GM10266 (cell line): ENCODE measurements around the gene TOP3A.

ENCODE experiments used
- DNase-seq: peaks from one replicate; pipeline ENCODE4 v3.0.0; 2012; ENCODE audit errors: extremely low spot score
- CTCF ChIP-seq: IDR thresholded peaks from 2 replicates; pipeline ENCODE4 v1.5.1; 2012; ENCODE audit warnings: mild to moderate bottlenecking, low read depth; ENCODE audit not compliant: control insufficient read depth, insufficient read depth; ENCODE audit errors: missing control alignments

The TOP3A gene

GRCh38 chr17:18260332-18261145, 54.3 kb downstream of the TOP3A start, which contains the start of gene MIEF2:
MIEF2 (plus strand) TSS chr17:18260662; CDS start chr17:18262721, 2,059 bp downstream.
- peak; percentile 99 for DNase-seq
- no peak for TF ChIP-seq CTCF

GRCh38 chr17:18259621-18260331, 55.0 kb downstream of the TOP3A start:
- no peak for TF ChIP-seq CTCF

DNA sequence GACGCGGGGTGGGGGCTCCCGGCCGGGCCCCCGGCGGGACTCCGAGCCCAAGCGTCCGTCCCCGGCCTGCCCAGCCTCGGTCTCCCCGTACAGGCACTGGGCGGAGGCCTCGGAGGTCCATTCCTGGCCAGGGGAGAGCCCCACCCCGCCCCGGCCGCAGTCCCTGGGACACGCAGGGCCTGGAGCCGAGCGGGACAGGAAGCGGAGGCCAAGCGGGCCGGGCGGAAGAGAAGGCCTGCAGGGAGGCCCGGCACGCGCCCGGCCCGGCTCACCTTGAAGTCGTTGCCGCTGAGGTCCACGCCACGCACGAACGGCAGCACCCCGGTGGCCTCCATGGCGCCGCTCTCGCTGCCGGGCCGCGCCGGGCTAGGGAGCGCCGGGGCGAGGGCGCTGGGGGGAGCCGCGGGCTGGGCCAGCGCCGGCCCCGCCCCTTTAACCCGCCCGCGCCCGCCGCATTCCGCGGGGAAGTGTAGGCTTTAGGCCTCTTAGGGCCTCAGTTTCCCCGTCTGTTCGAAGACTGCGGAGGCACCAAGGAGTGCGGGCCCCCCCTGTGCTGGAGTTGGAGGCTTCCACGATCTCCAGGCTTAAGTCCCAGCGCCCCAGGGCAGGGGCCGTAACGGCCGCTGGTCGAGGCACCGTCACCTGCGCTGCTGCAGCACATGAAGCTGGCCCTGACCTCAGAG, 56.3 kb downstream of the TOP3A start, which contains the start of gene FLII:
Gene FLII, minus strand, starts transcription at position 383 of the 683 bp plus-strand sequence. Its CDS starts 48 bp downstream, at position 335.
- TF ChIP-seq CTCF: no peak

More at GRCh38 chr17:18259621-18260331, 55.0 kb downstream of the TOP3A start:
- no peak for DNase-seq

DNA sequence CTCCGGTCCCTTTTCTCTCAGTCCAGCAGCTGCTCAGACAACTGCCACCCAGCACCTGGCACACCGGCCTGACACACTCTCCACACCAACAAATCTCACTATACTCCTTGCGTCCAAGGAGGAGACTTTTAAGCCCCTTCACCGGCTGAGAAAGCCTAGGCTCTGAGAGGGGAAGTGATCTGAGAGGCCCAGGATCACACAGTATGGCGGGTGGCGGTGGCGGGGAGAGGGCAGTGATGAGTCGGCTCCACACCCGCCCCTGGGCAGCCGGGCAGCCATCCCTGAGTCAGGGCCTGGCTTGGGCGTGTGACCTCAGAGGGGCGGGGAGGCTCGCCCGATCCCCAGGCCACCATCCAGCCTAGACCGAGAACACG, 56.8 kb downstream of the TOP3A start:
- DNase-seq: peak; percentile 82
- peak; percentile 7 for TF ChIP-seq CTCF

More for the DNA sequence above, 56.3 kb downstream of the TOP3A start, which contains the start of gene FLII:
- peak; percentile 79 for DNase-seq

DNA sequence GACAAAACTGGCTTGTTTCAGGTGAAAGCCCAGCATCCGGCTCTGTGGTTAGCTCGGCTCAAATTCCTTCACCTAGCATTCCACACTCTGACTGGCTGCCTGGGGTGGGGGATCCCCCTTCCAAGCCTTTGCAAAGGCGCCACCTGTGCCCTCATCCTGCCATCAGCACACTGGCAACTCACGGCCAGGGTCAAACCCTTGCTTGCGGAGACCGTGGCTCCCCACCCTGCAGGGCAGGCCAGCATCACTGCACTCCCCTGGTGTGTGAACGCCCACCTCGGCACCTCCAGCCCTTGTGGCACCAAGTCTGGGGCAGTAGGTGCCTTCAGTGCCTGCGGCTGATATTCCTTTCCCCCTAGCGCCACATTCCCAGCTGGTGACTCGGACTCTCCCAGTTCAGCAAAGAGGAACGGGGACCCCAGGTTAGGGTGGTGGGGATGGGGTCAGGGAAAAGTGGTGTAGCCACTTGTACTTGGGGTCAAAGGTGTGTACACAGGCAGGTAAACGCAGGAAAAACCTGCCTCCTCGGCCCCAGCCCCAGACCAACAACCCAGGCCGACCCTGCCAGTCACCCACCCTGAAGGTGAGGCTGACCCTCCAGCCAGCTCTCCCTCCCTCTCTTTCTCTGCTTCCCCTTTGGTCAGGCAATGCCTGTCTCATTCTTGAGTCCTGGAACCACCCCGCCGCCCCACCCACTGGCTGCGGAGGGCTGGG, 57.4 kb downstream of the TOP3A start:
- no peak for TF ChIP-seq CTCF
- peak; percentile 71 for DNase-seq

DNA sequence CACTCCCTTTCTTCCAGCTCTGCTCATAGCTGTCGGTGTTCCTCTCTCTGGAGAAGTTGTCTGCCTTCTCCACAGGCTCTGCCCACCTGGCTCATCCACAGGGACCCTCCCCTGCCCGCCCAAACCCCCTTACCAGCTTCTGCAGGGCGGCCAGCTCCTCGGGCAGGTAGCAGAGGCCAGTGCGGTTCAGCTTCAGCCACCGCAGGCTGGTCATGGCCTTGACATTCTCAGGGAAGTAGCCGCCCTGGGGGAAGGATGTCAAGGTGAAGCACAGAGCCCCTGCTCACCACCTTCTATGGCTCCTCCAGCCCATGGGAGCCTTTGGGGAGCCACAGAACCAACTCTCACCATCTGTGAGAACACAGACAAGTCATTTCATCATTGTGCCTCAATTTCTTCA, 58.0 kb downstream of the TOP3A start:
- no peak for TF ChIP-seq CTCF
- no peak for DNase-seq
